Activated naive CD8-positive, alpha-beta T cell (primary cell): ENCODE measurements around the gene PET100.

Experiments used
- H3K27ac Mint-ChIP-seq: one replicate; pipeline ENCODE4 v1.8.0; 2021; ENCODE audit warnings: mixed read lengths
- H3K27me3 Mint-ChIP-seq: one replicate; pipeline ENCODE4 v1.8.0; 2021; ENCODE audit warnings: mixed read lengths
- H3K36me3 Mint-ChIP-seq: one replicate; pipeline ENCODE4 v1.8.0; 2021; ENCODE audit warnings: mixed read lengths
- H3K4me1 Mint-ChIP-seq: one replicate; pipeline ENCODE4 v1.8.0; 2021; ENCODE audit warnings: low read depth, mixed read lengths
- H3K4me3 Mint-ChIP-seq: one replicate; pipeline ENCODE4 v1.8.0; 2021; ENCODE audit warnings: mild to moderate bottlenecking, mixed read lengths
- H3K9me3 Mint-ChIP-seq: one replicate; pipeline ENCODE4 v1.8.0; 2021; ENCODE audit warnings: low read depth, mixed read lengths

PET100 gene

DNA sequence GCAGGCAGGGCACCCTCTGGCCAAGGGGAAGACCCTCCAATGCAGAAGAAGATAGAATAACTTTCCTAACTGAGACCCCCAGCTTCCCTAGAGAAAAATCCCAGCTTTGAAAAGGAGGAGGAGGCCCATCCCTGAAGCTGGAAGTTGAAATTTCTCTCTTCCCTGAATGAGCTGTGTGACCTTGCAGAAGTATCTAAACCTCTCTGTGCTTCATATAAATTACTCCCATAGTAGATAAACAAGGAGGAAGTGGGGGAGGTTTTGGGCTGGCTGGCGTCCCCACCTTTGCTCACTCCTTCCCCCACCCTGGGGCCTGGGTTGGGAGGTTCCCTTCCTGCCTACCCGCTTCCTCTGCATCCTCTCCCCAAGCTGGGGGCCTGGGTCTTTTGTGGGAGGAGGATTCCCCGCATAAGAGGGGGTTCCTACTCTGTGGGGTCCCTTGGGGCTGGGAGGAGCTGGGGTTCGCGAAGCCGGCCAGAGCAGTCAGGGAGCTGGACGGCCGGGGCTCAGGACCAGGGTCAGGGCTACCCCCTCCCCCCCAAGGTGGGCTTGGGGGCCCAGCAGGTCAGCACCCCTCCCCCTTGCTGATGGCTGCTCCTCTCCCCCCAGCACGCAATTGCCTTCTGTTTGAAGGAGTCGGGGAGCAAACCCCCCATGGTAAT lies 22.2 kb upstream of the PET100 start:
- no peaks in the 10 kb centered on the region for H3K9me3 Mint-ChIP-seq
- no peaks in the 10 kb centered on the region for H3K4me1 Mint-ChIP-seq
- peaks cover 2% of the 10 kb centered on the region for H3K27me3 Mint-ChIP-seq
- H3K36me3 Mint-ChIP-seq: no peaks in the 10 kb centered on the region
- H3K4me3 Mint-ChIP-seq: no peak overlapping the region
- no peak overlapping the region for H3K27ac Mint-ChIP-seq

GRCh38 chr19:7607874-7608560 lies 21.6 kb upstream of the PET100 start:
- H3K9me3 Mint-ChIP-seq: no peaks in the 10 kb centered on the region
- no peaks in the 10 kb centered on the region for H3K36me3 Mint-ChIP-seq
- H3K27me3 Mint-ChIP-seq: peaks cover 2% of the 10 kb centered on the region
- H3K27ac Mint-ChIP-seq: no peak overlapping the region
- H3K4me3 Mint-ChIP-seq: no peak overlapping the region
- H3K4me1 Mint-ChIP-seq: no peaks in the 10 kb centered on the region

DNA sequence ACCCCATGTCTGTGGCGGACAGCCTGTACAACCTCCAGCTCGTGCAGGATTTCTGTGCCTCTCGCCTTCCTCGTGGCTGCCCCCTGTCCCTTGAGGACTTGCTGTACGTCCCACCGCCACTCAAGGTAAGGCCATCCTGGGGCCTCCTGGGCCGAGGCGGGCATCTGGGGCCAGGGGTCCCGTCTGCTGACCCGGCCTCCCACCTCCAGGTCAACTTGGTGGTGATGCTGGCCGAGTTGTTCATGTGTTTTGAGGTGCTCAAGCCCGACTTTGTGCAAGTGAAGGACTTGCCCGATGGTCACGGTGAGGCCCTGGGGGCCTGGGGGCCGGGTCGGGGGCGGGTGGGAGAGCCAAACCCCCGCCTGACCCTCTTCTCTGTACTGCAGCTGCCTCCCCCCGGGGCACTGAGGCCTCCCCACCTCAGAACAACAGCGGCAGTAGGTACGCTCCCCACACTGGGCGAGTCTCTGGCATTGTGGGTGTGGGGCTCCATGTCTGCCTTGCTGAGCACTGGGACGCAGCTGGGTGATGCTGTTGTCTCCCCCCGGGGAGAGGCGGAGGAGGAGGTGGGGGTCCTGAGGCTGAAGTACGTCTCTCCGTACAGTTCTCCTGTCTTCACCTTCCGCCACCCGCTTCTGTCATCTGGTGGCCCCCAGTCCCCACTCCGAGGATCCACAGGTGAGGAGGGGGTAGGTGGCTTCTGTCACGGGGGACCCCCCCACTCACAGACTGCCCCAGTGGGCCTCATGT lies 18.9 kb upstream of the PET100 start:
- Mint-ChIP-seq H3K27ac (no peak overlapping the region), H3K36me3 (no peaks in the 10 kb centered on the region), H3K27me3 (no peaks in the 10 kb centered on the region), H3K9me3 (no peaks in the 10 kb centered on the region), H3K4me3 (no peak overlapping the region), H3K4me1 (no peaks in the 10 kb centered on the region)

- H3K4me3 Mint-ChIP-seq: no peak overlapping the region
- H3K36me3 Mint-ChIP-seq: no peaks in the 10 kb centered on the region
These were observed 17.9 kb upstream of the PET100 start for GRCh38 chr19:7611541-7612279.

DNA sequence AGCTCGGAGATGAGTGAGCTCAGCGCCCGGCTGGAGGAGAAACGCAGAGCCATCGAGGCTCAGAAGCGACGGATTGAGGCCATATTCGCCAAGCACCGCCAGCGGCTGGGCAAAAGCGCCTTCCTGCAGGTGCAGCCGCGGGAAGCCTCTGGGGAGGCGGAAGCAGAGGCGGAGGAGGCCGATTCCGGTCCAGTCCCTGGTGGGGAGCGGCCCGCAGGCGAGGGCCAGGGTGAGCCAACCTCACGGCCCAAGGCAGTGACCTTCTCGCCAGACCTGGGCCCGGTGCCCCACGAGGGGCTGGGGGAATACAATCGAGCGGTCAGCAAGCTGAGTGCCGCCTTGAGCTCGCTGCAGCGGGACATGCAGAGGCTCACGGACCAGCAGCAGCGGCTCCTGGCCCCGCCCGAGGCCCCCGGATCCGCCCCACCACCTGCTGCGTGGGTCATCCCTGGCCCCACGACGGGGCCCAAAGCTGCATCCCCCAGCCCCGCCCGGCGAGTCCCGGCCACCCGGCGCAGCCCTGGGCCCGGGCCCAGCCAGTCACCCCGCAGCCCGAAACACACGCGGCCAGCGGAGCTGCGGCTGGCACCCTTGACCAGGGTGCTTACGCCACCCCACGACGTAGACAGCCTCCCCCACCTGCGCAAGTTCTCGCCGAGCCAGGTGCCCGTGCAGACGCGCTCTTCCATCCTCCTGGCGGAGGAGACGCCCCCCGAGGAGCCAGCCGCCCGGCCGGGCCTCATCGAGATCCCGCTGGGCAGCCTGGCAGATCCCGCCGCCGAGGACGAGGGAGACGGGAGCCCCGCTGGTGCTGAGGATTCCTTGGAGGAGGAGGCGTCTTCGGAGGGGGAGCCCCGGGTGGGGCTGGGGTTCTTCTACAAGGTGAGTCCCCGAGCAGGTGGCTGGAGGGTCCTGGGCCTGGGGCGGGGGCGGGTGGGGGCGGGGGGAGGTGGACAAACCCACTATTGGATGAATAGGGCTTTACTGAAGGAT lies 17.0 kb upstream of the PET100 start:
- Mint-ChIP-seq H3K4me3 (no peak overlapping the region), H3K27ac (no peak overlapping the region), H3K4me1 (no peaks in the 10 kb centered on the region), H3K9me3 (no peaks in the 10 kb centered on the region), H3K36me3 (no peaks in the 10 kb centered on the region), H3K27me3 (no peaks in the 10 kb centered on the region)

More at GRCh38 chr19:7611541-7612279, 17.9 kb upstream of the PET100 start:
- no peak overlapping the region for H3K27ac Mint-ChIP-seq
- H3K4me1 Mint-ChIP-seq: no peaks in the 10 kb centered on the region
- H3K9me3 Mint-ChIP-seq: no peaks in the 10 kb centered on the region
- H3K27me3 Mint-ChIP-seq: no peaks in the 10 kb centered on the region

- Mint-ChIP-seq H3K27me3 (no peaks in the 10 kb centered on the region), H3K27ac (no peak overlapping the region), H3K4me3 (no peak overlapping the region), H3K4me1 (no peaks in the 10 kb centered on the region), H3K9me3 (no peaks in the 10 kb centered on the region), H3K36me3 (peaks cover 3% of the 10 kb centered on the region)
These were observed 14.5 kb upstream of the PET100 start for GRCh38 chr19:7614859-7615741.

DNA sequence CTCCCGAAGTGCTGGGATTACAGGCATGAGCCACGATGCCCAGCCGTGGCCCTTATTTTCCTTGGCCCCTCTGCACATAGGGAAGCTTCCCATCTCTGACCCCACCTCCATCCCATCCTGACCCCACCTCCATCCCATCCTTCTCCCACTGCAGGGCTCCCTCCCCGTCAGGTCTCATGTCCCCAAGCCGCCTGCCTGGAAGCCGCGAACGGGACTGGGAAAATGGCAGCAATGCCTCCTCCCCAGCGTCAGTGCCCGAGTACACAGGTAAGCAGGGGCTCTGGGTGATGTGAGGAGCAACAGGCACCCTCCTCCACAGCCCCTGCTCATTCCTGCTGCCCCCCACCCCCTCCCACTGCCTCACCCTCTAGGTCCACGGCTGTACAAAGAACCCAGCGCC lies 12.4 kb upstream of the PET100 start:
- Mint-ChIP-seq H3K4me3 (no peak overlapping the region), H3K27me3 (no peaks in the 10 kb centered on the region), H3K4me1 (no peaks in the 10 kb centered on the region), H3K27ac (no peak overlapping the region), H3K36me3 (peaks cover 3% of the 10 kb centered on the region), H3K9me3 (no peaks in the 10 kb centered on the region)

DNA sequence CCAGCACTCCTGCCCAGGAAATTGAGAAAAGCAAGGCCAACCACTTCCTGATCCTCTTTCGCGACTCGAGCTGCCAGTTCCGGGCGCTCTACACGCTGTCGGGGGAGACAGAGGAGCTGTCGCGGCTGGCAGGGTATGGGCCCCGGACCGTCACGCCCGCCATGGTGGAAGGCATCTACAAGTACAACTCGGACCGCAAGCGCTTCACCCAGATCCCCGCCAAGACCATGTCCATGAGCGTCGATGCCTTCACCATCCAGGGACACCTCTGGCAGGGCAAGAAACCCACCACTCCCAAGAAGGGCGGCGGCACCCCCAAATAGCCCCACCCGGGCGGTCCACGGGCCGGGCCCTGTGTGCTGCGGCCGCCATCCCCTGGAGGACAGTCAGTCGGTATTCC lies 11.9 kb upstream of the PET100 start:
- Mint-ChIP-seq H3K9me3 (no peaks in the 10 kb centered on the region), H3K27ac (no peak overlapping the region), H3K27me3 (no peaks in the 10 kb centered on the region), H3K4me3 (no peak overlapping the region), H3K36me3 (peaks cover 3% of the 10 kb centered on the region), H3K4me1 (no peaks in the 10 kb centered on the region)

DNA sequence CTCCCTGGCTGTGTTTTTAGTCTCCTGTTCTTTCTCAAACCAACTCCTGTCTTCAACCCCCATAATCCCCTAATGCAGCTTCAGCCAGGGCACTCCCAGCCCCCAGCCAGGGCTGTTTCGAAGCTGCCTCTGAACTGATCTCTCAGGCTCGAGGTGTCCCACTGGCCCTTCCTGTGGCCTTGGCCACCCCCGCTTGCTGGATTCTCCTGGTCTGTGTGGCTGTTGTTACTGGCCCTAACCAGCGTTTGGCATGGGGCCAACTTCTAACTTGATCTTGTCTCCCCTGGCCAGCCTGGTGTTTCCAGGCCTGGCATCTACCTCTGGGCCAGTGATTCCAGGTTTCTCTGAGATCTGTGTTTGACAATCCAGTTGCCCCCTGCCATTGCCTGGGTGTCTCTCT lies 11.2 kb upstream of the PET100 start:
- no peak overlapping the region for H3K27ac Mint-ChIP-seq
- no peak overlapping the region for H3K4me3 Mint-ChIP-seq
- peaks cover 3% of the 10 kb centered on the region for H3K36me3 Mint-ChIP-seq
- H3K4me1 Mint-ChIP-seq: no peaks in the 10 kb centered on the region
- no peaks in the 10 kb centered on the region for H3K9me3 Mint-ChIP-seq
- no peaks in the 10 kb centered on the region for H3K27me3 Mint-ChIP-seq

DNA sequence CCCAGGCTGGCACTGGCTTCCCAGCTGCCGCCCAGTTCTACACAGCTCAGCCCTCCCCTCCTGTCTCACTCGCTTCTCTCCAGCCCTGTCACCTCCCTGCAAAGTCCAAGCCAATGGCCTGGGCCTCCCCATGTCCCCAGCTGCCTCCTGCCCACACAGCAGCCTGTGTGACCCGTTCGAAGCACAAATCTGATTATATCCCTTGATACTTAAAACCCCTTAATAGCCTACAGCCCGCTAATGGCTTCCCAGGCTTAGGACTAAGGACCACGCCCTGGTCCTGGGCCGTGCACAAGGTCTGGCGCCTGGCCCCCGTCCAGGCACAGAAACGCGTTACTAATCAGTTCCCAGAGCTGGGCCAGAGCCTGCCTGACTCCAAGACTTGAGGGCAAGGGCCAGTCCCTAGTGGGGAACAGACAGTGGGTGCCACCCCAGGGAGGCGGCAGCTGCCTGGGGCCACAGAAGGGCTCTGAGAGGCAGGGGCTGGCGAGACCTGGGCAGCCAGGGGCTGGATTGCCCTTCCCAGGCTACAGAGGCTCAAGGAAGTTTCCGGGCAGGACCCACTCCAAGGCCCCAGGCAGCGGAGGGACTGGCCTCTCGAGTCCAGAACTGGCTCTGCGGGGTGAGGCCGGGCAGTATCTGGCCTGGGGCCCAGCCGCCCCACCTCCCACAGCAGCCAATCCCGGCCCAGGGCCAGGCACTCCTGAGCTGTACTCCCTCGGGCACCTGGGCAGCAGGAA lies 10.7 kb upstream of the PET100 start:
- Mint-ChIP-seq H3K36me3 (peaks cover 3% of the 10 kb centered on the region), H3K9me3 (no peaks in the 10 kb centered on the region), H3K27me3 (no peaks in the 10 kb centered on the region), H3K27ac (no peak overlapping the region), H3K4me1 (no peaks in the 10 kb centered on the region), H3K4me3 (no peak overlapping the region)

- no peaks in the 10 kb centered on the region for H3K4me1 Mint-ChIP-seq
- no peaks in the 10 kb centered on the region for H3K27me3 Mint-ChIP-seq
- H3K27ac Mint-ChIP-seq: no peak overlapping the region
- peaks cover 3% of the 10 kb centered on the region for H3K36me3 Mint-ChIP-seq
- no peak overlapping the region for H3K4me3 Mint-ChIP-seq
- no peaks in the 10 kb centered on the region for H3K9me3 Mint-ChIP-seq
These were observed 9.7 kb upstream of the PET100 start for GRCh38 chr19:7619671-7620441.
